Adrenal gland (tissue), 12 donors: Measurements from ENCODE around the gene ID1. TPM values are rescaled to one million over a fixed set of nuclear protein-coding genes. Genes with fewer than 3 reads are reported as not detected.

Source experiments
- DNase-seq, 7 donors: peaks; one replicate each; pipeline ENCODE4 v3.0.0-alpha.2; 2019 to 2020
- H3K27ac ChIP-seq, 5 donors: fragments of 200-600 bp; sonication (generic) in 4 of 5; 1 replicate in 3 of 5; 2 replicates in 2 of 5; pipeline versions ENCODE4 v1.5.1 to v1.8.0; 2016 to 2020; ENCODE audit warnings: mild to moderate bottlenecking in 1 of 5
- H3K27me3 ChIP-seq: fragments of 200-600 bp; 2 replicates; pipeline ENCODE4 v1.8.0; 2021
- H3K36me3 ChIP-seq, 2 donors: fragments of 200-600 bp; replicated peaks in 1 of 2; 1 replicate in 1 of 2; 2 replicates in 1 of 2; pipeline versions ENCODE4 v1.5.1 to v1.8.0; 2018 to 2022
- H3K4me1 ChIP-seq, 2 donors: fragments of 200-600 bp; replicated peaks in 1 of 2; 1 replicate in 1 of 2; 2 replicates in 1 of 2; pipeline versions ENCODE4 v1.5.1 to v1.8.0; 2018 to 2021
- H3K4me3 ChIP-seq, 4 donors: fragments of 200-600 bp; sonication (generic) in 3 of 4; one replicate each; pipeline ENCODE4 v1.5.1; 2016 to 2018
- H3K9me3 ChIP-seq, 3 donors: fragments of 200-600 bp; sonication (generic) in 1 of 3; replicated peaks in 1 of 3; 1 replicate in 2 of 3; 2 replicates in 1 of 3; pipeline versions ENCODE4 v1.5.1 to v1.8.0; 2016 to 2021
- CTCF ChIP-seq, 6 experiments: fragments of 450-650 bp in 4 of 6; fragments of 200-600 bp in 2 of 6; sonication (generic) in 1 of 6; IDR thresholded peaks; 1 replicate in 5 of 6; 2 replicates in 1 of 6; pipeline versions ENCODE4 v1.5.1 to v1.8.0; 2016 to 2021; ENCODE audit warnings: antibody characterized with exemption in 6 of 6, mild to moderate bottlenecking in 2 of 6, moderate library complexity in 1 of 6
- POLR2A ChIP-seq, 2 donors: fragments of 450-650 bp; IDR thresholded peaks; one replicate each; pipeline ENCODE4 v1.6.1; 2017; ENCODE audit warnings: antibody characterized with exemption in 2 of 2, mild to moderate bottlenecking in 2 of 2, moderate library complexity in 1 of 2
- WGBS, 4 donors: extraction: QIAGEN DNeasy Blood & Tissue Kit in 2 of 4; methylation state at CpG; one replicate each; pipeline versions ENCODE4 v1.1.5 to v1.1.7; 2013 to 2017; 5-methylcytosine and 5-hydroxymethylcytosine counted together
- intact Hi-C, 2 donors: fragments of 100-400 bp; cut with DNase I; formaldehyde crosslinking; loops; one replicate each; pipeline versions ENCODE4 v1.14.1 to v1.15.0; 2022 to 2023
- polyA plus RNA-seq, 3 donors: library from polyadenylated mRNA; stranded (reverse); fragments of 200-250 nt in 2 of 3; fragments of 350-450 nt in 1 of 3; fragmentation: Illumina TruSeq in 1 of 3; extraction: RNeasy Lipid Tissue Mini Kit (QIAGEN cat#74804) in 1 of 3; gene quantifications; one replicate each; pipeline ENCODE4 v1.2.3, GENCODE V29; 2013 to 2014
- total RNA-seq, 9 donors: library from RNA; depleted of rRNA in 4 of 9; stranded (reverse); fragments of >200 nt in 4 of 9; fragments of 120-200 nt in 1 of 9; fragmentation: NEBNext Ultra II Directional in 1 of 9; extraction: Animal tissue kit (Norgen Biotek cat#: 25700) in 1 of 9; gene quantifications; one replicate each; pipeline versions ENCODE4 v1.1.0 to v1.2.4, GENCODE V29; 2013 to 2023
- donor health status: healthy with polysubstance abuse.
- donor health status: Bipolar disorder and iron deficiency.
- donor health status: DM: yes; HTN: yes; CAD: no.
- donor health status: DM: no; HTN: no; CAD: no.
- donor health status: DM: no; HTN: no; CAD: no.
- donor health status: DM: yes; HTN: yes; CAD: no.

ID1 gene
- total and polyA plus RNA-seq, 12 donors = 19.8 to 468 (median 113) TPM

DNA sequence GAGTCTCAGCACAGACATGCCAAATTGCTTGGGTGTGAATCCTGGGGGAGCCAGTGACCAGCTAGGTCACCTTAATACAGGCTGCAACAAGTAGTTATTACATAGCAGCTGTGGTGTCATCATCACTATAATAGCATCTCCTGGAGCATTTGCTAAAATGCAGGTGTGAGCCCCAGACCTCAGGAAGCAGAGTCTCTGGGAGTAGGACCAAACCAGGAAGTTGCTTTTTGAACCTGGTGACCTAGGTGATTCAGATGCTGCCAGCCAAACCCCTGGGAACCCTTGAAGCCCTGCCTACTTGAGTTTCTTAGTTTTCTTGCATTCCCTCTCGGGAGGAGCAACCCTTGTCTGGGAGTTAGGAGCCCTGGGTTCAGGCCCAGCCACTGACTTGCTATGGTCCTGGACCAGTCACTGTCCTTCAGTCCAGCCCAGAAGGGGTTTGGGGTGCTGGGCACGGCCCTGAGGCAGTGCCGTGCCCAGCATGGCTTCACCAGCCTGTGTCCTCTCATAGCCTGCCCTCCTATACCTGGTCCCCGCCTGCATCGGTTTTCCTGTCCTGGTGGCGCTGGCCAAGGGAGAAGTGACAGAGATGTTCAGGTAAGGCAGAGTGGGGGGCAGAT lies 39.3 kb upstream of the ID1 start:
- Histone ChIP-seq H3K4me3 (no peak overlapping the region), H3K9me3 (no peaks in the 10 kb centered on the region), H3K27me3 (no peaks in the 10 kb centered on the region), H3K36me3 (peaks cover 0 to 57% of the 10 kb centered on the region in 2 donors), H3K27ac (no peak overlapping the region), H3K4me1 (peaks cover 7 to 17% of the 10 kb centered on the region in 2 donors)
- TF ChIP-seq CTCF (IDR thresholded peaks at IDR 0.05) (no peak), POLR2A (IDR thresholded peaks at IDR 0.05) (no peak)
- intact Hi-C loops = loop anchor here in 1 of 2 donors (5.0 kb wide), 1 partner anchor 46 kb away; no protein-coding TSS in a partner anchor
- WGBS, 4 donors = 84 to 90% (median 89%) methylated on average over 5 to 6 of the region's 6 CpGs; no CpG with 5 or more reads in 1 of the 4 donors
- no peak for DNase-seq

GRCh38 chr20:31566319-31566657 lies 38.8 kb upstream of the ID1 start:
- Histone ChIP-seq H3K36me3 (peaks cover 0 to 55% of the 10 kb centered on the region in 2 donors), H3K4me1 (peaks cover 3 to 12% of the 10 kb centered on the region in 2 donors), H3K9me3 (no peaks in the 10 kb centered on the region), H3K4me3 (no peak overlapping the region), H3K27me3 (no peaks in the 10 kb centered on the region), H3K27ac (peak overlapping the region in 1 of 5 donors; percentile 46)
- no peak for DNase-seq
- 100% methylated on average over 1 of the region's 1 CpG; no CpG with 5 or more reads in 1 of the 4 donors for WGBS, 4 donors
- intact Hi-C loops = loop anchor here in 1 of 2 donors (5.0 kb wide), 1 partner anchor 46 kb away; no protein-coding TSS in a partner anchor
- TF ChIP-seq POLR2A (IDR thresholded peaks at IDR 0.05) (no peak), CTCF (IDR thresholded peaks at IDR 0.05) (no peak)

GRCh38 chr20:31566658-31567379 lies 38.3 kb upstream of the ID1 start:
- no peak for DNase-seq
- Histone ChIP-seq H3K4me1 (peaks cover 0 to 9% of the 10 kb centered on the region in 2 donors), H3K4me3 (no peak overlapping the region), H3K36me3 (peaks cover 0 to 50% of the 10 kb centered on the region in 2 donors), H3K27ac (peak overlapping the region in 1 of 5 donors; percentile 46), H3K9me3 (no peaks in the 10 kb centered on the region), H3K27me3 (no peaks in the 10 kb centered on the region)
- TF ChIP-seq POLR2A (IDR thresholded peaks at IDR 0.05) (no peak), CTCF (IDR thresholded peaks at IDR 0.05) (no peak)
- intact Hi-C loops = loop anchor here in 1 of 2 donors (5.0 kb wide), 1 partner anchor 45 kb away; no protein-coding TSS in a partner anchor
- 75 to 93% (median 80%) methylated on average over 5 to 14 of the region's 14 CpGs for WGBS, 4 donors

GRCh38 chr20:31567380-31567720 lies 37.7 kb upstream of the ID1 start:
- H3K4me1 ChIP-seq = peaks cover 4 to 14% of the 10 kb centered on the region in 2 donors
- H3K9me3 ChIP-seq = no peaks in the 10 kb centered on the region
- H3K27ac ChIP-seq = peak overlapping the region in 1 of 5 donors; percentile 46
- intact Hi-C loops = loop anchor here in 1 of 2 donors (5.0 kb wide), 1 partner anchor 45 kb away; no protein-coding TSS in a partner anchor
- peaks cover 0 to 45% of the 10 kb centered on the region in 2 donors for H3K36me3 ChIP-seq
- no peak overlapping the region for H3K4me3 ChIP-seq
- no peak for DNase-seq
- no peak for TF ChIP-seq CTCF (IDR thresholded peaks at IDR 0.05)
- no peak for TF ChIP-seq POLR2A (IDR thresholded peaks at IDR 0.05)
- no peaks in the 10 kb centered on the region for H3K27me3 ChIP-seq
